Hepatocyte (in vitro differentiated cells): ENCODE measurements around the gene PAPPA.

Source experiments
- EZH2 ChIP-seq: fragments of 200-600 bp; sonication (generic); IDR thresholded peaks from 2 replicates; pipeline ENCODE4 v1.6.1; 2016; ENCODE audit warnings: antibody characterized with exemption, mild to moderate bottlenecking, borderline replicate concordance
- EZH2phosphoT487 ChIP-seq: fragments of 200-600 bp; sonication (generic); IDR thresholded peaks from one replicate; pipeline ENCODE4 v1.6.1; 2018; ENCODE audit warnings: antibody characterized with exemption, mild to moderate bottlenecking, low read depth, moderate library complexity; ENCODE audit not compliant: unreplicated experiment, severe bottlenecking
- TF ChIP-seq, protein P1 (sequence below): fragments of 200-600 bp; sonication (generic); IDR thresholded peaks from 2 replicates; pipeline ENCODE4 v1.5.1; 2016; ENCODE audit warnings: antibody characterized with exemption, mild to moderate bottlenecking; ENCODE audit not compliant: poor library complexity

DNA sequence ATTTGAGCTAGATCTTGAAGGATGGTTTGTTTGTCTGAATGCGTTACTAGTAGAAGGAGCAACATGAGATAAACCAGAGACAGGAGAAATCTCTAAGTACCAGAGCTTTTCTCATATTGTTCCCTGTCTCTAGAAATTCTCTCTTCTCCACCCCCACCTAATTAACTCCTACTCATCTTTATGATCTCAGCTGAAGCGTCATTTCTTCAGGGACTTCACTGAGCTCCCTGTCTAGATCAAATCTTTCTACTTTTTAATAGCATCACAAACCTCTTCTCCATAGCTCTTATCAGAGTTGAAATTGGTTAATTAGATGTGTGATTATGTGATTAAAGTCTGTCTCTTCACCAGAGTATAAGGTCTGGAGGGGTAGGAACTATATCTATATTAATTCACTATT lies 226.2 kb downstream of the PAPPA start:
- TF ChIP-seq, protein P1, sequence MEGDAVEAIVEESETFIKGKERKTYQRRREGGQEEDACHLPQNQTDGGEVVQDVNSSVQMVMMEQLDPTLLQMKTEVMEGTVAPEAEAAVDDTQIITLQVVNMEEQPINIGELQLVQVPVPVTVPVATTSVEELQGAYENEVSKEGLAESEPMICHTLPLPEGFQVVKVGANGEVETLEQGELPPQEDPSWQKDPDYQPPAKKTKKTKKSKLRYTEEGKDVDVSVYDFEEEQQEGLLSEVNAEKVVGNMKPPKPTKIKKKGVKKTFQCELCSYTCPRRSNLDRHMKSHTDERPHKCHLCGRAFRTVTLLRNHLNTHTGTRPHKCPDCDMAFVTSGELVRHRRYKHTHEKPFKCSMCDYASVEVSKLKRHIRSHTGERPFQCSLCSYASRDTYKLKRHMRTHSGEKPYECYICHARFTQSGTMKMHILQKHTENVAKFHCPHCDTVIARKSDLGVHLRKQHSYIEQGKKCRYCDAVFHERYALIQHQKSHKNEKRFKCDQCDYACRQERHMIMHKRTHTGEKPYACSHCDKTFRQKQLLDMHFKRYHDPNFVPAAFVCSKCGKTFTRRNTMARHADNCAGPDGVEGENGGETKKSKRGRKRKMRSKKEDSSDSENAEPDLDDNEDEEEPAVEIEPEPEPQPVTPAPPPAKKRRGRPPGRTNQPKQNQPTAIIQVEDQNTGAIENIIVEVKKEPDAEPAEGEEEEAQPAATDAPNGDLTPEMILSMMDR: no peak
- no peak for TF ChIP-seq EZH2
- no peak for TF ChIP-seq EZH2phosphoT487
